Heart right ventricle (tissue), 16 donors: Measurements from ENCODE around the gene ATRN. TPM values are rescaled to one million over a fixed set of nuclear protein-coding genes. Genes with fewer than 3 reads are reported as not detected.

Source experiments
- ATAC-seq, 8 donors: fragments of 200-7000 bp; cut with Tn5 transposase; one replicate each; pipeline ENCODE4 v1.9.1; 2020; ENCODE audit warnings: mild to moderate bottlenecking in 8 of 8, moderate library complexity in 8 of 8, moderate number of reproducible peaks in 1 of 8
- DNase-seq, 2 donors: peaks; one replicate each; pipeline ENCODE4 v3.0.0-alpha.2; 2020
- H3K27ac ChIP-seq, 10 donors: fragments of 200-600 bp; sonication (generic) in 2 of 10; one replicate each; pipeline versions ENCODE4 v1.5.0 to v1.8.0; 2020 to 2022; ENCODE audit warnings: mild to moderate bottlenecking in 3 of 10
- H3K27me3 ChIP-seq, 7 donors: fragments of 200-600 bp; one replicate each; pipeline ENCODE4 v1.8.0; 2021 to 2022; ENCODE audit warnings: mild to moderate bottlenecking in 2 of 7
- H3K36me3 ChIP-seq, 9 donors: fragments of 200-600 bp; sonication (generic) in 1 of 9; one replicate each; pipeline versions ENCODE4 v1.5.0 to v1.8.0; 2020 to 2022; ENCODE audit warnings: mild to moderate bottlenecking in 2 of 9
- H3K4me1 ChIP-seq, 9 donors: fragments of 200-600 bp; sonication (generic) in 1 of 9; one replicate each; pipeline versions ENCODE4 v1.5.0 to v1.8.0; 2020 to 2022; ENCODE audit warnings: mild to moderate bottlenecking in 4 of 9
- H3K4me3 ChIP-seq, 10 donors: fragments of 200-600 bp; sonication (generic) in 2 of 10; one replicate each; pipeline versions ENCODE4 v1.5.0 to v1.8.0; 2020 to 2022; ENCODE audit warnings: mild to moderate bottlenecking in 7 of 10, moderate library complexity in 2 of 10
- H3K9me3 ChIP-seq, 11 donors: fragments of 200-600 bp in 10 of 11; sonication (generic) in 2 of 11; one replicate each; pipeline versions ENCODE4 v1.5.0 to v1.8.0; 2013 to 2022; ENCODE audit warnings: mild to moderate bottlenecking in 2 of 11, control low read depth in 1 of 11, moderate library complexity in 1 of 11
- WGBS, 2 donors: extraction: QIAGEN DNeasy Blood & Tissue Kit; methylation state at CpG; one replicate each; pipeline ENCODE4 v1.1.7; 2013; ENCODE audit warnings: inconsistent platforms in 1 of 2; 5-methylcytosine and 5-hydroxymethylcytosine counted together
- intact Hi-C, 10 donors: fragments of 100-400 bp; cut with DNase I; formaldehyde crosslinking; loops; one replicate each; pipeline versions ENCODE4 v1.11.1 to v1.14.2; 2022
- polyA plus RNA-seq, 2 donors: library from polyadenylated mRNA; stranded (reverse); fragments of 200-250 nt; gene quantifications; one replicate each; pipeline ENCODE4 v1.2.3, GENCODE V29; 2013
- total RNA-seq, 10 donors: library from RNA; stranded (reverse); fragmentation: NEBNext Ultra II Directional in 3 of 10; extraction: Animal tissue kit (Norgen Biotek cat#: 25700) in 3 of 10; gene quantifications; one replicate each; pipeline versions ENCODE4 v1.2.1 to v1.2.4, GENCODE V29; 2021 to 2023
- TF ChIP-seq, protein P1 (sequence below), 9 donors: fragments of 200-600 bp; sonication (generic) in 2 of 9; IDR thresholded peaks; one replicate each; pipeline versions ENCODE4 v1.5.0 to v1.8.0; 2021 to 2022; ENCODE audit warnings: antibody characterized with exemption in 9 of 9, mild to moderate bottlenecking in 5 of 9, moderate library complexity in 1 of 9
- donor health status: Arrhythmogenic right ventricular cardiomyopathy.
- donor health status: ischemic (EF 13 %, LVEDD 7.1; RV severe dilation, severe dysfunction).
- donor health status: healthy with polysubstance abuse.
- donor health status: DM: no; HTN: yes; CAD: no.
- donor health status: DM: no; HTN: no; CAD: no.
- donor health status: ischemic (EF 25% LVEDD 6.9; RV normal size, moderate dysfunction).
- donor health status: ischemic (EF 25% LVEDD 5.7; RV mildly dilated, moderate dysfunction).
- donor health status: healthy.
- donor health status: DM: yes; HTN: yes; CAD: no.
- donor health status: Ischemic cardiomyopathy.
- donor health status: ischemic (EF 35%, LVEDD 5.7; RV mildly dilated, moderate dysfunction).
- donor health status: nonischemic (EF 11% LVEDD 7.7; RV severe dilation, severe dysfunction).
- donor health status: DM: yes; HTN: yes; CAD: no.
- donor health status: PGD.
- donor health status: ischemic (EF 29% LVEDD 5.4; RV normal size, mild dysfunction).
- donor health status: nonischemic (EF 23%, LVEDD 6.1; RV moderate dilation, normal function).

Gene ATRN
- total and polyA plus RNA-seq, 12 donors, result 4.6 to 44.0 (median 37.8) TPM

DNA sequence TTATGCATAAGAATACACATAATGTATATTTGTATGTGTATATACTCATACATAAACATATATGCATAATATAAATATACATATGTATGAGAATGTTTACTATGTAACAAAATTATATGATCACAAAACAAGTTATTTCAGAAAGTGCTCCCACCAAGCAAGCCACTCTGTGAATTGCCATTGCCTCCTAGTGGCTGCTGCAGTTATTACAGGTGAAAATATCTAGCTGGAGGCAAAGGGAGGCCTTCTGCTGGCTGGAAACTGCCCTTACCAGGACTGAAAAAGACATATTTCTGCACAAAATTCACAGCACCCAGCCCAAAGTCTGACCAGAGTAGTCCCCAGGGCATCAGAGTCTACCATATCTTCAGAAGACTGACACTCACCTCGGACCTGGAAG is 225.4 kb downstream of the ATRN start:
- ATAC-seq (no peak), DNase-seq (no peak)
- H3K4me3 ChIP-seq, result no peak overlapping the region
- intact Hi-C loops, result no loop called here
- H3K9me3 ChIP-seq, result peaks cover 0 to 7% (median 0%) of the 10 kb centered on the region in 11 donors
- no peaks in the 10 kb centered on the region for H3K4me1 ChIP-seq
- 95% methylated on average over 1 of the region's 1 CpG for WGBS, 2 donors
- no peak overlapping the region for H3K27ac ChIP-seq
- TF ChIP-seq, protein P1, sequence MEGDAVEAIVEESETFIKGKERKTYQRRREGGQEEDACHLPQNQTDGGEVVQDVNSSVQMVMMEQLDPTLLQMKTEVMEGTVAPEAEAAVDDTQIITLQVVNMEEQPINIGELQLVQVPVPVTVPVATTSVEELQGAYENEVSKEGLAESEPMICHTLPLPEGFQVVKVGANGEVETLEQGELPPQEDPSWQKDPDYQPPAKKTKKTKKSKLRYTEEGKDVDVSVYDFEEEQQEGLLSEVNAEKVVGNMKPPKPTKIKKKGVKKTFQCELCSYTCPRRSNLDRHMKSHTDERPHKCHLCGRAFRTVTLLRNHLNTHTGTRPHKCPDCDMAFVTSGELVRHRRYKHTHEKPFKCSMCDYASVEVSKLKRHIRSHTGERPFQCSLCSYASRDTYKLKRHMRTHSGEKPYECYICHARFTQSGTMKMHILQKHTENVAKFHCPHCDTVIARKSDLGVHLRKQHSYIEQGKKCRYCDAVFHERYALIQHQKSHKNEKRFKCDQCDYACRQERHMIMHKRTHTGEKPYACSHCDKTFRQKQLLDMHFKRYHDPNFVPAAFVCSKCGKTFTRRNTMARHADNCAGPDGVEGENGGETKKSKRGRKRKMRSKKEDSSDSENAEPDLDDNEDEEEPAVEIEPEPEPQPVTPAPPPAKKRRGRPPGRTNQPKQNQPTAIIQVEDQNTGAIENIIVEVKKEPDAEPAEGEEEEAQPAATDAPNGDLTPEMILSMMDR (IDR thresholded peaks at IDR 0.05), result peak in 4 of 9 donors; percentile 15 to 38 (median 27)
- H3K36me3 ChIP-seq, result peaks cover 0 to 40% (median 0%) of the 10 kb centered on the region in 9 donors
- no peaks in the 10 kb centered on the region for H3K27me3 ChIP-seq

DNA sequence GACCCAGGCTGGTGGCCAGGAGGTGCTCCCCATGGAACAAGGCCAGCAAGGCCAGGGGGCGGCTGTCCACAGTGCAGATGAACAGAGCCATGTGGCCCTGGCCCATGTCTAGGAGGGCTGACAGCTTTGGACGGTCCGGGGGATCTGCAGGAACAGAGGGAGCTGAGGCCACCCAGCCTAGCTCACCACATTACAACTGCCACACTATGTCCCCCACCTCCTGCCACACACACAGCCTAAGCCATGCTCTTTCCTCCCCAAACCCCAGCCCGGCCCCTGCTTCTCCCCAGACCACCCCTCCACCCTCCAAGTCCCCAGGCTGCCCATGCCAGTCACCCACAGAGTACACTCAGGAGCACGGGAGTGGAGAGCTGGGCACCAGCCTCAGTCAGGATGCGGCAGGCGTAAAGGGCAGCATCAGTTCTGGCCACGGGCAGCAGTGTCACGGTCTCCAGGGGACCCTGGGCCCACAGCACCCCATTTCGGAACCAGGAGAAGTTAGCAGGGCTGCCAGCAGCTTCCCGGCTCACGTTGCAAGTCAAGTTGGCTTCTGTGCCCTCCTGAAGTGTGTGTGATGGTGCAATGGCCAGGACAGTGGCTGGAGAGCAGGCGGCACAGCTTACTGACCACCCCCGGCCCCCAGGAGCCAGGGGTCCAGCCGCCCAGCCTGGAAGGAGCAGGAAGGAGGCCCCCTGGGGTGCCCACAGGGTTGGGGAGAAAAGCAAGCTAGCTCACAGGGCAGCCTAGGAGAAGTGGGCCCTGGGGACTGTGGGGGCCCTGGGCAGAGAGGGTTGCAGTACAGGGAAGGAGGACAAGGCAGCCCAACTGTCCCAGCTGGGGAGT is 226.1 kb downstream of the ATRN start:
- Histone ChIP-seq H3K36me3 (peaks cover 0 to 44% (median 0%) of the 10 kb centered on the region in 9 donors), H3K4me1 (no peaks in the 10 kb centered on the region), H3K27ac (no peak overlapping the region), H3K9me3 (peaks cover 0 to 7% (median 0%) of the 10 kb centered on the region in 11 donors), H3K27me3 (no peaks in the 10 kb centered on the region), H3K4me3 (no peak overlapping the region)
- WGBS, 2 donors, result 87 to 89% methylated on average over 15 of the region's 15 CpGs
- peak in 2 of 8 donors; percentile 8 to 9 for ATAC-seq
- no peak for DNase-seq
- TF ChIP-seq, protein P1 (IDR thresholded peaks at IDR 0.05), result no peak
- intact Hi-C loops, result no loop called here

DNA sequence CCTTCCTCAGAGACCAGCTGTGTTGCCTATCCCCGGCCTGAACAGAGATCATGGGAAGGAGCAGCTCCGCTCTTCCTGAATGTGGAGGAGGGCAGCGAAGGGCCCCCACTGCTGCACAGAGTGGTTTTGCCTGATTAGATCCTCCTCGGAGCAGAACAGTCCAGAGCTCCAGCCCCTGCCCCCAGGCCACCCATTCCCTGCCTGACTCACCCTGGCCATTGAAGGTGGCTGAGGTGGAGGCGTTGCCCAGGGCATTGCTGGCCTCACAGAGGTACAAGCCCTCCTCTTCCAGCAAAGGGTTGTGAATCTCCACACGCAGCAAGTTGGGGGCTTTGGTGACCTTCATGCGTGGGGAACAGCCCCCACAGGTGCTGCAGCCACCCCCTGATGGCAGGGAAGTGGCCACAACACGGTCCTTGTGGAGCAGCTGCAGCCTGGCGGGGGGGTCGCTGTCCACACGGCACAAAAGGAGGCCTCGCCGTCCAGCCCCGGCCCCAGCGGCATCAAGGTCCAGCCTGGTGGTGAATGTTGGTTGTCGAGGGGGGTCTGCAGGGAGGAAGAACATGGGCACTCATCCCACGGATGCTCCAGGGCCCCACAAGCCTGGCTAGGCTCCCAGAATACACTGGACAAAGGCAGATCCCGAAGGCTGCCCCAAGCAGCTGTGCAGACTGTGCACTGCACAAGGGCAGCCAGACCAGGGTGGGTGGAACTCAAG is 226.9 kb downstream of the ATRN start:
- Histone ChIP-seq H3K27me3 (no peaks in the 10 kb centered on the region), H3K27ac (no peak overlapping the region), H3K4me1 (no peaks in the 10 kb centered on the region), H3K4me3 (no peak overlapping the region), H3K9me3 (peaks cover 0 to 7% (median 0%) of the 10 kb centered on the region in 11 donors), H3K36me3 (peaks cover 0 to 41% (median 0%) of the 10 kb centered on the region in 9 donors)
- WGBS, 2 donors, result 76 to 79% methylated on average over 18 of the region's 18 CpGs
- TF ChIP-seq, protein P1 (IDR thresholded peaks at IDR 0.05), result no peak
- ATAC-seq (no peak), DNase-seq (no peak)
- intact Hi-C loops, result no loop called here

DNA sequence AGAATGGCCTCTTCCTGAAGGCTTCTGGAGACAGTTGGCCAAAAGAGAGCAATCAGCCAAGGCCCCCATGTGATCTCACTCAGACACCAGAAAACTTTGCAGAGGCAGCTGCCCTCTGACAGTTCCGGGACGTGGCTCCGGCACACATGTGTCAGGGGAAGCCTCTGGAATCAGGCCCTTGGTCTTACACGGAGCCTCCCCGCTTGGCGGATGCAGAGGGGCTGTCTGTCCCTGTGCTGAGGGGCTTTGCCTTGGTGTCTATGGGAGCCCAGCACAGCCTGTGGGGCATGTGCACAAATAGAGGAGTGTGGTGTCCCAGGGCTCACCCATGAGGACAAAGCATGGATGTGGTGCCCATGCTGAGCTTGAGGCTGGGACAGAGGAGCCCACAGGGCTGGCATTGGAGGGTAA is 227.8 kb downstream of the ATRN start:
- TF ChIP-seq, protein P1 (IDR thresholded peaks at IDR 0.05), result no peak
- DNase-seq, result no peak
- H3K4me1 ChIP-seq, result no peaks in the 10 kb centered on the region
- ATAC-seq, result no peak
- H3K27me3 ChIP-seq, result no peaks in the 10 kb centered on the region
- H3K27ac ChIP-seq, result no peak overlapping the region
- intact Hi-C loops, result no loop called here
- 71 to 83% methylated on average over 6 of the region's 6 CpGs for WGBS, 2 donors
- no peak overlapping the region for H3K4me3 ChIP-seq
- peaks cover 0 to 7% (median 0%) of the 10 kb centered on the region in 11 donors for H3K9me3 ChIP-seq
- peaks cover 0 to 44% (median 0%) of the 10 kb centered on the region in 9 donors for H3K36me3 ChIP-seq
